Esophagus squamous epithelium (tissue), 4 donors: ENCODE data around the gene PCDHGA1.

ENCODE experiments used
- CTCF ChIP-seq, 6 experiments: fragments of 450-650 bp in 4 of 6; fragments of 200-600 bp in 2 of 6; sonication (generic) in 2 of 6; IDR thresholded peaks; one replicate each; pipeline ENCODE4 v1.5.1; 2016 to 2019; ENCODE audit warnings: antibody characterized with exemption in 6 of 6, mild to moderate bottlenecking in 4 of 6, moderate library complexity in 4 of 6
- POLR2A ChIP-seq, 4 donors: fragments of 450-650 bp; IDR thresholded peaks; one replicate each; pipeline ENCODE4 v1.6.1; 2017; ENCODE audit warnings: antibody characterized with exemption in 4 of 4, mild to moderate bottlenecking in 4 of 4, moderate library complexity in 3 of 4

DNA sequence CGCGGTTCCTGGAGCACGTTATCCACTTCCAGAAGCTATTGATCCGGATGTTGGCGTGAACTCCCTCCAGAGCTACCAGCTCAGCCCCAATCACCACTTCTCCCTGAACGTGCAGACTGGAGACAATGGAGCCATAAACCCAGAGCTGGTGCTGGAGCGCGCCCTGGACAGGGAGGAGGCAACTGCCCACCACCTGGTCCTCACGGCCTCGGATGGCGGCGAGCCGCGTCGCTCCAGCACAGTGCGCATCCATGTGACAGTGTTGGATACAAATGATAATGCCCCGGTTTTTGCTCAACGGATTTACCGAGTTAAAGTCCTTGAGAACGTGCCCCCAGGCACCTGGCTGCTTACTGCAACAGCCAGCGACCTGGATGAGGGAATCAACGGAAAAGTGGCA lies 73.1 kb downstream of the PCDHGA1 start:
- TF ChIP-seq CTCF (IDR thresholded peaks at IDR 0.05) (no peak), POLR2A (IDR thresholded peaks at IDR 0.05) (no peak)
